ENCODE data around the gene ADIPOR2.

Gene ADIPOR2

DNA sequence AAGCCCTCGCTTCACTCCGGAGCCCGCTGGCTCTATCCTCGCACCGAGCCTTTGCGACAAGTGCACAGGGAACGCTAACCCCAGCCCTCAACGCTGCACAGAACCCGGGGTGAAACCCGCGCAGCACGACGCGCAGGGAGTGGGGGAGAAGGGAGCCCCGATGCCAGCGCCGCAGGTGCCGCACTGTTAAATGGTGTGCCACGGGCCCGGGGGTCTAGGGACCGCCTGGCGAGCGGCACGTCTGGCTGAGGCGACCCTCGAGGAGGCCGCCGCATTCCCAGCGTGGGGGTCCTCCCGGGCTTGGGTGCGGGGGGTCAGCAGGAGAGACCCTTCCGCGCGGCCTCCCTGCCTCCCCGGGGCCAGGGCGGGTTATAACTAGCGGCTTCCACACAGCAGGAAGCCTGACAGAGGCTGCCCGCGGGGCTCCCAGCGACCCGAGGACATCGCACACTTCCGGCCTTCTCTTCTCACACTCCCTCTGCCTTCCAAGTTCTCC is 105.7 kb downstream of the ADIPOR2 start:
- TF ChIP-seq, protein P1, sequence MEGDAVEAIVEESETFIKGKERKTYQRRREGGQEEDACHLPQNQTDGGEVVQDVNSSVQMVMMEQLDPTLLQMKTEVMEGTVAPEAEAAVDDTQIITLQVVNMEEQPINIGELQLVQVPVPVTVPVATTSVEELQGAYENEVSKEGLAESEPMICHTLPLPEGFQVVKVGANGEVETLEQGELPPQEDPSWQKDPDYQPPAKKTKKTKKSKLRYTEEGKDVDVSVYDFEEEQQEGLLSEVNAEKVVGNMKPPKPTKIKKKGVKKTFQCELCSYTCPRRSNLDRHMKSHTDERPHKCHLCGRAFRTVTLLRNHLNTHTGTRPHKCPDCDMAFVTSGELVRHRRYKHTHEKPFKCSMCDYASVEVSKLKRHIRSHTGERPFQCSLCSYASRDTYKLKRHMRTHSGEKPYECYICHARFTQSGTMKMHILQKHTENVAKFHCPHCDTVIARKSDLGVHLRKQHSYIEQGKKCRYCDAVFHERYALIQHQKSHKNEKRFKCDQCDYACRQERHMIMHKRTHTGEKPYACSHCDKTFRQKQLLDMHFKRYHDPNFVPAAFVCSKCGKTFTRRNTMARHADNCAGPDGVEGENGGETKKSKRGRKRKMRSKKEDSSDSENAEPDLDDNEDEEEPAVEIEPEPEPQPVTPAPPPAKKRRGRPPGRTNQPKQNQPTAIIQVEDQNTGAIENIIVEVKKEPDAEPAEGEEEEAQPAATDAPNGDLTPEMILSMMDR (IDR thresholded peaks at IDR 0.05; ENCODE audit: extremely low read depth, missing control alignments): no peak
- peak; percentile 62 for DNase-seq (ENCODE audit: low spot score)

DNA sequence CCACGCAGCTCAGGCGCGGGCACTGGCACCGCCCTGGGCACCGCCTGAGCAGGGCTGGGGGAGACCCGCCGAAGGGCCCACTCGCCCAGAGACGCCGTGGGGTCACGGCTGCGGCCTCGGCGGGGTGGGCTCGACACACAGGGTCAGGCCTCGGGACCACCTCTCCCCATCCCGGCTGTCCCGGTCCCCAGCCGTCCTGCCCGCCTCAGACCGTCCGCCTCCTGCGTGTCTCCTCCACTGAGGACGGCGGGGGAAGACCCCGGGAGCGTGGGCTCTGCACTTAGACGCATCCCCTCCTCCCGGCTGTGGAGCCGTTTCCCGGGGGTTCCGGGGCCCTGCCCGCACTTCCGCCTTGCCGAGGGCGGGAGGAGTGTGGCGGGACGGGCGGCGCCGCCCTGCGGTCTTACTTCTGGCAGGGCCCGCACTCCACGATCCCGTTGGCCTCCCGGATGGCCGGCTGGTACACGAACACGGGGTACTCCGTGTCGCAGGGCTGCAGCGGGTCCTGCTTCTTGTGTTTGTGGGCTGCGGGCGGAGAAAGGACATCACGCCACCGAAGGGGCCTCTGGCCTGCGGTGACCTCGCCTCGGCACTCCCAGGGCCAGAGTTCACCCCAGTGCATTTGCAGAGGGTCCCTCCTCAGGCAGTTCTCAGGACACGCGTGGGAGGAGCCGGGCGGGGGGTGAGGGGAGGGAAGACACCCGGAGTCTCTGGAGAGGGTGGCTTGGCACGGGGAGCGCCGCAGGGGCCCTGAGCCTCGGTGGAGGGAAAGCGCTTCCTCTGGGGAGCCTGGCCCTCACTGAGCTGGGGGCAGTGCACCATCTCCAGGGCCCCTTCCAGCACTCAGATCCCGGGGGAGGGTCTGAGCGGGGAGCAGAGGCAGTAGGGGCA is 106.4 kb downstream of the ADIPOR2 start:
- DNase-seq (ENCODE audit: low spot score): peak; percentile 68
- TF ChIP-seq, protein P1 (IDR thresholded peaks at IDR 0.05; ENCODE audit: extremely low read depth, missing control alignments): no peak

DNA sequence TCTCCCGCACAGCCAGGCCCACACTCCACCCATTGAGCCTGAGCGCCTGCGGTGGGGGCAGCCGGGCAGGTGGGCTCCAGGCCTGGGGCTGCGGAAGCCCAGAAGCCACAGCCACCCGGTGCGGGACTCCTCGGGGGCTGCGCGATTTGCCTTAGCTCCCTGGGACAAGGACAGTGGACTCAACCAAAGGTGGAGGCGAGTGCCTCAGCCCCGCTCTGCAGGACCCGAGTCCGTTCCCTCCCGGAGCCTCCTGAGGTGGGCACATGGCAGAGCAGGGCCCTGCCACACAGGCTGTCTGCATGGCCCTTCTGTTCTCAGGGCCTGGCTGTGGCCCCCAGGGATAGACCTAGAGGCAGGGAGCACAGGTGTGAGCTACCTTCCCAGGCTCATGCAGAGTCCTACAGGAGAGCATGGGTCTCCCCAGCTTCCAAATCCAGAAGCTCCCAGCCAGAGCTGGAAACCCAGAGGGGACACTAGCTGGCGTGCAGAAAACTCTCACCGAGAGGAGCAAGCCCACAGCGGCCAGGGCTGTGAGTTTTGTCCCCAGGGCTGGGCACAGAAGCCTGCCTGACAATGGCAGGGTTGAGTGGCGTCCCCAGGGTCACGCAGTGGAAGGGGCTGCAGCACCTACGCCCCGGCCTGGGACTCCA is 107.2 kb downstream of the ADIPOR2 start:
- TF ChIP-seq, protein P1 (IDR thresholded peaks at IDR 0.05; ENCODE audit: extremely low read depth, missing control alignments): no peak
- peak; percentile 3 for DNase-seq (ENCODE audit: low spot score)

DNA sequence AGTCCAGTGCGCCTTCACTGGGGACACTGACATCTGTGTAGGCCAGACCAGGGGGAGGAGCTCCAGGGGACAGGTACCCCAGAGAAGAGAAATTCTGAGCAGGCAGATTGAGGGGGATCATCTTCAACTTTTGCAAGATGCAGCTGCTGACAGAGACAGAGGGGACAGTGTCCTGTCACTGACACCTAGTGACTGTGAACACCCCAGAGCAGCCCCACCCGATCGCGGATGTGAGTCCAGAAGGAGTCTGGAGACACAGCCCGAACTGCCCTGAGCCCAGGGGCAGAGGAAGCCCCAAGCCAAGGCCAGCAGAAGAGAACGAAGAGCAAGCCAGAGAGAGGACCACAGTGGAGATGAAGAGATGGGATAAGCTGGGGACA is 107.8 kb downstream of the ADIPOR2 start:
- TF ChIP-seq, protein P1 (IDR thresholded peaks at IDR 0.05; ENCODE audit: extremely low read depth, missing control alignments): no peak

DNA sequence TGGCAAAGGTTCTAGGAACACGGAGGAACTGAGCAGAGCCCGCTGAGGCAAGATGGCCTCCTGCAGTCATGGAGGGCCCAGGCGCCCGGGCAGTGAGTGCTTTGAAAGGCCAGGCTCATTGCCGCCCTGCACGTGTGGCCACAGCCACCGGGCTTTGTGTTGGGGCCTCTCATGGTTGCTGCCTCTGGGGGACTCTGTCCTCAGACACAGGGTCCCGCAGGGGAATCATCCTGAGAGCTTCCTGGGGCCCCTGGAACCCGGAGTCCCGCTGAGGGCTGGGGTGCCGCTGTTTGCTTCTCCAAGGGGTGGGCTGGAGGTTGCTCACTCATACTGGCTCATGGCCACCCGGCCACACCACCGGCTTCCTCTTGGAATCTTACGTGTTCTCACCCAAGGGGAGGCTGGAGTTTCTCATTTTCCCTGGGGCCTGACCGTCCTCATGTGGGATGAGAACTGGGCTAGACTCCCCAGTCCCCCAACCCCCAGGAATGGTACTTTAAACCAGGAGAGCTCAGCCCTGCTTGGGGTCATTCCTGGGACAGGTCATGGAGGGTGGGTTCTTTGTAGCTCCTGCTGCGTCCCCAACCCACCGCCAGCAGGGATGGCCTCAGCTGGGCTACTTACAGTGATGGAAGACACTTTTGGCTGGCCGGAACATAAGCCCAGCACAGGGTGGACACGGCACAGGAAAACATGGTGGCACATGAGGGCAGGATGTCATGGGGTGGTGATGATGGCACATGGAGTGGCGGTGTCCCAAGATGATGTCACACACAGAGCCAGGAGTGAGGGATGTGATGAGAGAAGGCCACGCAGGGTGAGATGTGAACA is 108.4 kb downstream of the ADIPOR2 start:
- TF ChIP-seq, protein P1 (IDR thresholded peaks at IDR 0.05; ENCODE audit: extremely low read depth, missing control alignments): no peak

More for the DNA sequence above, 107.8 kb downstream of the ADIPOR2 start:
- DNase-seq (ENCODE audit: low spot score): peak; percentile 4

DNA sequence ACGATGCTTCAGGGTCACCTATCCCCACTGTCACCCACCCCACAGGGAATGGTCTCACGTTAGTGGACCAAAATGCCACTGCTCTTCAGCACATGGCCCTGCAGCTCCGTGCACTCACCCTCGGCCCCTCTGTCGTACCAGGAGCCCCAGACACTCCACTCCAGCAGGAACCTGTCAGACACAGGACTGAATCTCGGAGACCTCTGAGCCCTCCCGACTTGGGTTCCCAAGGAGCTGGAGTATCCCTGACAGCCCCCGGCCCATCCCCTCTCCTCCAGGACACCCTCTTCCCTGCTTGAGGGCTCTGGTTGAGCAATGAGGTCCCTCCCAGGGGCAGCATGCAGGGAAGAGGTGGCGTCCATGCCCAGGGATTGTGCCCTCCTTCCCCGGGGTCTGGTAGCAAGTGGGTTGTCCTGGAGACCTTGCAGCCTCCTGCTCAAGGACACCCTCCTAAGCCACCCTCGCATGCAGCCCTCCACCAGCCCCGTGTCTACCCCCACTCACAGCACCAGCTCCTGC is 109.1 kb downstream of the ADIPOR2 start:
- DNase-seq (ENCODE audit: low spot score): peak; percentile 3
- TF ChIP-seq, protein P1 (IDR thresholded peaks at IDR 0.05; ENCODE audit: extremely low read depth, missing control alignments): no peak

More for the DNA sequence above, 108.4 kb downstream of the ADIPOR2 start:
- DNase-seq (ENCODE audit: low spot score): no peak

Data from GM20000 (cell line).